GM18907 (cell line): ENCODE data around the gene FBXW2.
A peak's percentile ranks its signal among the peaks of the same experiment; 100 is the strongest.

Experiments
- ATAC-seq: cut with Tn5 transposase; IDR thresholded peaks from one replicate; pipeline ENCODE4 v1.9.1; 2021; ENCODE audit warnings: mild to moderate bottlenecking, moderate library complexity; ENCODE audit not compliant: unreplicated experiment

Gene FBXW2

GRCh38 chr9:120716483-120716882 lies 76.7 kb downstream of the FBXW2 start:
- no peak for ATAC-seq

- ATAC-seq: no peak
Observed at GRCh38 chr9:120715389-120715924, 77.8 kb downstream of the FBXW2 start.

DNA sequence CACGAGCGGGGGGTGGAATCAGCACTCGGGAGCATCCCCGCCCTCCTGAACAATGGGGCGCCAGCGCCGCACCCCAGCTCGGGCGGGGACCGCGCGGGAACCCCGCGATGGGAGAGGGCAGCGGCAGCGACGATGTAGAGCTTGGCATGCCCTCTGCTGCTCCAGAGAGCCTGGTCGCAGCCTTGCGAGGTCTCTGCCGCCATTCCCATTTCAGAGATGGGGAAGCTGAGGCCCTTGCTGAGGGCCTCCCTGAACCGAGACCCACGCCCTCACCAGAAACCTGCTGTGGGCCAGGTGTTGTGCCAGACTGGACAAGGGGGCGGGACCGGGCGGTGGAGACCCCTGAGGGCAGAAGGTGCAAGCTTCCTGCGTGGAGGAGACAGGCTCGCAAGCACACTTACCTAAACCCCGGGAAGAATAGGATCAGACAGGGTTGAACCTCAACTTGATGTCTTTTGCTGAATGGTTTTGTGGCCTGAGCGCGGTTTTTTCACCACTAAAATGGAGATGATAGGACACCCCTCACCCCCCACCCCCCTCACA lies 78.3 kb downstream of the FBXW2 start:
- no peak for ATAC-seq

DNA sequence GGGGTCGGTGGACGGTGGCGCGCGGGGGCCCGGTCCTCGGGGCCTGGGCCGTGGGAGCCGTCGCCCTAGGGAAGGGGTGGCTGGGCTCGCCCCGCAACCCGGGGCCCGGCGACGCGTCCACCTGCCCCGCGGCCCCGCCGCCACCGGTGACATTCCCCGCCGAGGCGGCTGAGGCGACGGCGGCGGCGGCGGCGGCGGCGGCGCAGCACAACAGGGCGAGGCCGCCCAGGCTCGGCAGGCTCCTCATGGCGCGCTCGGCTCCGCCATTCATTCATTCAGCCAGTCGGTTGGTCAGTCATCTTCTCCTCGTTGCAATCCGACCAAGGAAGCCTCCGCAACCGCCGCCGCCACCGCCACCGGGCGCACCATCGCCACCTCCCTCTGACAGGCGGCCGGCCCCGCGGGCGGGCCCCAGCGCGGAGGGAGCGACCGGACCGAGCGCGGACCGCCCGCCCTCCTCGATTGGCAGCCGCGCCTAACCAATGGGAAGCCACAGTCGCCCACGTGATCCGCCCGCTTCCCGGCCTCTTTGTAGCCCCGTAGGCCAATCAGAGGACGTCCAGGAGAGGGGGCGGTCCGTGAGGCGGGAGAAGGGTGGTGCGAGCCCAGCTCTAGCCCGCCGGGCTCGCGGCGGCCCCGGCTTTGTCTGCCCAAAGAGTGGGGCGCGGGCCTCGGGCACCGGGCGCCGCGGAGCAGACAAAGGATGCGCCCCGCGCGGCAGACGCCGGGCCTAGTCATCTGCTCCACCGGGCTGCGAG lies 78.9 kb downstream of the FBXW2 start, which contains the start of gene MEGF9:
MEGF9 (minus strand) TSS at position 383 of the 758 bp plus-strand sequence; CDS start at position 271, 112 bp downstream.
- peak; percentile 95 for ATAC-seq

DNA sequence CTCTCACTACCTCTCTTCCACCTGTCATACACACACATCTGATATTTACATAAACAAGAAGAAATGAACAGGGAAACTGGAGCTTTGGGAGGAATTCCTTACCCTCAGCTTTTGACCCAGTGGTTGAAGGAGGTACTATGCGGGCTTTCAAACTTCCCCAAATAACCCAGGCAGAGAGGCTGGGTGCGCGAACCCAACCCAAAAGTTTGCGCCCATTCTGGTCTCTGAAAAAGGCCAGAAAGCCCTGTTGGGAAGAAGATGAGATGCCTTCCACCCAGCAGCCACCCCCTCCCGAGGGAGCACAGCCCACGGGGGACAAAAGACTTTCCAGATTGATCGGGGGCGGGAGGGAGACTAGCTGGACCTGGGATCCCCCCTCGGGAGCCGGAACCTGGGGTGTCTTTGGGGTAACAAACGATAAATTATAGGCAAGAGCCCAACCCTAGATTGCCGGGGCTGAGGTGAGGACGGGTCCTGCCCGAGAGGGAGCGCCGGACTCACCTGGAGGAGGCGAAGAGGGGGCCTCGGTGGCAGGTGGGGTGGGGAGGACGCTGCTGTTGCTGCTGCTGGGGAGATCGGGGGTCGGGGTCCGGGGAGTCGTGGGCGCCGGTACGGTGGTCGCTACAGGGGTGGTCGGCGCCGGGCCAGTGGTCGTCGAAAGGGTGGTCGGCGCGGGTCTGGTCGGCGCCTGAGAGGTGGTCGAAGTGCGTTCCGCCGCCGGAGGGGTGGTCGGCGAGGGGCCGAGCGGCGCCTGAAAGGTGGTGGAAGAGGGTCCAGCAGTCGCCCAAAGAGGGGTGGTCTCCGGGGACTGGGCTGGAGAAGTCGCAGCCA lies 79.7 kb downstream of the FBXW2 start:
- no peak for ATAC-seq

GRCh38 chr9:120712539-120713031 lies 80.6 kb downstream of the FBXW2 start:
- no peak for ATAC-seq

DNA sequence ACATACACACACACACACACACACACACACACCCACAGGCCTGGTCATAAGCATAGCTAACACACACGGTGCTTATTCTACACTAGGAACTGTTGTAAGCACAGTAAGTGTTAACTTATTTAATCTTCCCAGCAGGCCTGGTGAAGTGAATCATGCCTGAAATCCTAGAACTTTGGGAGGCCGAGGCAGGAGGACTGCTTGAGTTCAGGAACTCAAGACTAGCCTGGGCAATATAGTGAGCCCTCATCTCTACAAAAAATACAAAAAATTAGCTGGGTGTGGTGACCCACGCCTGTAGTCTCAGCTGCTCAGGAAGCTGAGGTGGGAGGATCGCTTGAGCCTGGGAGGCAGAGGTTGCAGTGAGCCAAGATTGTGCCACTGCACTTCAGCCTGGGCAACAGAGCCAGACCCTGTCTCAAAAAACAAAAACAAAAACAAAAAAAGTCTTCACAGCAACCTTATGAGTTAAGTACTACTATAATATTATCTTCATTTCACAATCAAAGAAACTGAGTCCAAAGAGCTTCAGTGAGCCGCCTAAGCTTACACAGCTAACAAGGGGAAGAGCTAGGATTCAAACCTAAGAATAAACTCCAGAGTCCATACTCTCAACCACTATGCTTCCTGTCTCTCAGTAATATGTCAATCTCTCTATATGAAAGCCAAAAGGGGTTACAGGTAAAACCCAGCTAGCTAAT lies 81.2 kb downstream of the FBXW2 start:
- ATAC-seq: no peak

DNA sequence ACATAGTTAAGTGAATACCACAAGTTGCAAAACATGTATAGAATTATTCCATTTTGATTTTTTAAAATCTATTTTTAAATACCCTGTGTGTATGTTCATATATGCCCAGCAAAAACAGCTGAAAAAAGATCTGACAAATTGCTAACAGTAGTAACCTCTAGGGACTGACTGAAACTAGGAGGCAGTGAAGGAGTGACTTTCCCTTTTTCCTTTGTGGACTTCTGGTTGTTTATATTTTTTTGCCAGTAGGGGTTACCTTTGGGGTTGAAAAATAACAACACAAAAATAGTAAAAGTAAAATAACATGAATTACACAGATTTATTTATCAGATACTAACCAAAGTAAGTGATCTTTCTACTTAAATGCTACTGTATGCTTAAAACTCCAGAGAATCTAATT lies 81.9 kb downstream of the FBXW2 start:
- no peak for ATAC-seq

DNA sequence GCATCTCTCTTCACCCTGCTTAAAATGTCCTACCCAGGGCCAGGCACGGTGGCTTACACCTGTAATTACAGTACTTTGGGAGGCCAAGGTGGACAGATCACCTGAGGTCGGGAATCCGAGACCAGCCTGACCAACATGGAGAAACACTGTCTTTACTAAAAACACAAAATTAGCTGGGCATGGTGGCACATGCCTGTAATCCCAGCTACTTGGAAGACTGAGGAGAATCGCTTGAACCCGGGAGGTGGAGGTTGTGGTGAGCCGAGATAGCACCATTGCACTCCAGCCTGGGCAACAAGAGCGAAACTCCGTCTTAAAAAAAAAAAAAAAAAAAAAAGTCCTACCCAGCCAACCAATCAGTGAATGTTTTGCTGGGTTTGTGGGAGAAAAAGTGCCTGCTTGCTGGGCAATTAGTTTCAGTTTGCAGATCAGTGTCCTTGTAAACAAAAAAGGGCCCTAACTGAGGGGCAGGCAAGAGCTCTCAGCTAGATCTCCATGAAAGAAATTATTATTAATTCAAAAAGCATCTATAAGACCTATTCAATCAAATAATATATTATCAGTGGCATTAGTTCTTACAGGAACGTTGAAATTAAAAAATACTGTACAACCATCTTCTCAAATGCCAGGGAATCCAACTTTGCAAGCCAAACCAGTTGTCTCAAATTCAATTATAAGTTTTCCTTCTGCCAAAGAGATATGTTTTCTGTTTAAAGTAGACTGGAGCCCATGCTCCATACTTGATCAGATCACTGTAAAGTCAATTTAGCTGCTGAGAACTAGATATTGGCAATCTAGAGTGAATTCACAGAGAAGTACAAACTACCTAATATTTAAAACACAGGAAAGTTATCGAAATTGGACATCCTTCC lies 82.9 kb downstream of the FBXW2 start:
- ATAC-seq: no peak

GRCh38 chr9:120708526-120709224 lies 84.5 kb downstream of the FBXW2 start:
- no peak for ATAC-seq

DNA sequence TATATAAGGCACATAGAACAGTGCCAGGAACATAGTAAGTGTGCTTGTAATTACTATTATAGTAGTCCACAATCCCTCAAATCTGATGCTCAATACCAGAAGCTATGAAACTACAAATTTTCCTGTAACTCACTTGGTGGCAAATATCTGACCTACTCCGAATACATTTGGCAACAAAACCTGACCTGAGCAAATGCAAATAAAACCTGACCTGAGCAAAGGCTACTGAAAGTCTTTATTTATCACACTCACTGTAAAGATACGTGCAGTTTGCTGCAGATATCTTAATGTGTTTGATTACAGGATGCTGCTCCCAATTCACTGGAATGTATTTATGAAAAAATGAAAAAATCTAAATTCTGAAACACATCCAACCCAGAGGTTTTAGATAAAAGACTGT lies 86.0 kb downstream of the FBXW2 start:
- no peak for ATAC-seq
